NCI-H748 treated with DMSO at 0.1 percent for 48 hours (cell line): Measurements from ENCODE around the gene LHX4.

Experiments
- DNase-seq: peaks from one replicate; lab custom pipeline; 2025; lab: John Stamatoyannopoulos, UW

The LHX4 gene

GRCh38 chr1:180243517-180244221 is 13.6 kb downstream of the LHX4 start:
- DNase-seq: no peak

- DNase-seq: no peak
Measured at GRCh38 chr1:180244840-180245239, 14.8 kb downstream of the LHX4 start.

GRCh38 chr1:180246579-180246978 is 16.5 kb downstream of the LHX4 start:
- no peak for DNase-seq

- no peak for DNase-seq
Measured at GRCh38 chr1:180247061-180247460, 17.0 kb downstream of the LHX4 start.

GRCh38 chr1:180247580-180247979 is 17.5 kb downstream of the LHX4 start:
- DNase-seq: no peak

GRCh38 chr1:180248176-180248575 is 18.1 kb downstream of the LHX4 start:
- no peak for DNase-seq

GRCh38 chr1:180248731-180249681 is 18.9 kb downstream of the LHX4 start:
- DNase-seq: no peak

GRCh38 chr1:180249725-180250498 is 19.8 kb downstream of the LHX4 start:
- DNase-seq: no peak

GRCh38 chr1:180250499-180250770 is 20.4 kb downstream of the LHX4 start:
- no peak for DNase-seq

GRCh38 chr1:180250883-180251509 is 20.9 kb downstream of the LHX4 start:
- DNase-seq: no peak

GRCh38 chr1:180251526-180252305 is 21.7 kb downstream of the LHX4 start:
- no peak for DNase-seq

- peak; percentile 19 for DNase-seq
Measured at GRCh38 chr1:180252638-180253536, 22.8 kb downstream of the LHX4 start.

- DNase-seq: no peak
Measured at GRCh38 chr1:180253585-180254495, 23.8 kb downstream of the LHX4 start.

- DNase-seq: no peak
Measured at GRCh38 chr1:180254496-180254819, 24.4 kb downstream of the LHX4 start.

GRCh38 chr1:180254854-180255253 is 24.8 kb downstream of the LHX4 start:
- DNase-seq: no peak

- DNase-seq: no peak
Measured at GRCh38 chr1:180255536-180256340, 25.7 kb downstream of the LHX4 start.

GRCh38 chr1:180256341-180257027 is 26.4 kb downstream of the LHX4 start:
- no peak for DNase-seq

GRCh38 chr1:180257028-180257386 is 26.9 kb downstream of the LHX4 start:
- no peak for DNase-seq
